WTC11 (cell line): ENCODE measurements around the gene ZNF236. TPM values are rescaled to one million over a fixed set of nuclear protein-coding genes. Genes with fewer than 3 reads are reported as not detected.

ENCODE experiments used
- ATAC-seq: fragments of 200-7000 bp; cut with Tn5 transposase; 2 replicates; pipeline ENCODE4 v1.10.0; 2021; ENCODE audit warnings: mild to moderate bottlenecking, moderate library complexity
- CTCF ChIA-PET: fragments of 300-600 bp; sonication (Branson Sonifier 250); formaldehyde crosslinking; loops from one replicate; lab custom pipeline; 2021; ENCODE audit warnings: antibody characterized with exemption; lab: Charles Lee
- POLR2A ChIA-PET: fragments of 350-600 bp; sonication (Branson Sonifier 250); formaldehyde crosslinking; loops from one replicate; lab custom pipeline; 2021; ENCODE audit warnings: antibody characterized with exemption; lab: Charles Lee
- DNase-seq: peaks from one replicate; pipeline ENCODE4 v3.0.0; 2021; ENCODE audit warnings: low spot score
- H3K27ac Mint-ChIP-seq: 2 replicates; pipeline ENCODE4 v1.8.0; 2021; ENCODE audit warnings: mixed read lengths
- H3K27me3 Mint-ChIP-seq: 2 replicates; pipeline ENCODE4 v1.8.0; 2021; ENCODE audit warnings: low read depth, mild to moderate bottlenecking, moderate library complexity, mixed read lengths
- H3K36me3 Mint-ChIP-seq: 2 replicates; pipeline ENCODE4 v1.8.0; 2021; ENCODE audit warnings: mixed read lengths
- H3K4me1 Mint-ChIP-seq: 2 replicates; pipeline ENCODE4 v1.8.0; 2022; ENCODE audit warnings: mixed read lengths
- H3K4me3 Mint-ChIP-seq: 2 replicates; pipeline ENCODE4 v1.8.0; 2021; ENCODE audit warnings: mild to moderate bottlenecking, moderate library complexity, mixed read lengths
- H3K9me3 Mint-ChIP-seq: 2 replicates; pipeline ENCODE4 v1.8.0; 2021; ENCODE audit warnings: mixed read lengths
- ARID4B ChIP-seq: sonication (generic); formaldehyde crosslinking; IDR thresholded peaks from 2 replicates; pipeline ENCODE4 v1.8.0; 2023; ENCODE audit warnings: missing genetic modification reagents, mild to moderate bottlenecking, borderline replicate concordance
- CTCF ChIP-seq: fragments of 200-600 bp; IDR thresholded peaks from 2 replicates; pipeline ENCODE4 v1.8.0; 2022; ENCODE audit warnings: antibody characterized with exemption
- EMX1 ChIP-seq: fragments of 250-450 bp; sonication (Bioruptor Pico); IDR thresholded peaks from 2 replicates; pipeline ENCODE4 v1.8.0; 2021; ENCODE audit warnings: mild to moderate bottlenecking
- ESRRA ChIP-seq: sonication (generic); formaldehyde crosslinking; IDR thresholded peaks from 2 replicates; pipeline ENCODE4 v1.8.1; 2022; ENCODE audit warnings: mild to moderate bottlenecking, missing genetic modification reagents, borderline replicate concordance
- FOXP1 ChIP-seq: sonication (generic); formaldehyde crosslinking; IDR thresholded peaks from 2 replicates; pipeline ENCODE4 v1.8.0; 2022; ENCODE audit warnings: missing genetic modification reagents, mild to moderate bottlenecking, moderate library complexity, borderline replicate concordance
- MXD4 ChIP-seq: fragments of 250-450 bp; sonication (Bioruptor Pico); IDR thresholded peaks from 2 replicates; pipeline ENCODE4 v1.8.0; 2021; ENCODE audit warnings: mild to moderate bottlenecking, moderate library complexity, borderline replicate concordance
- NR1H2 ChIP-seq: sonication (generic); formaldehyde crosslinking; IDR thresholded peaks from 2 replicates; pipeline ENCODE4 v1.9.0; 2021; ENCODE audit warnings: mild to moderate bottlenecking, moderate library complexity, missing genetic modification reagents
- NR2C2 ChIP-seq: sonication (generic); formaldehyde crosslinking; IDR thresholded peaks from 2 replicates; pipeline ENCODE4 v1.8.0; 2022; ENCODE audit warnings: mild to moderate bottlenecking, missing genetic modification reagents
- PREB ChIP-seq: sonication (generic); formaldehyde crosslinking; IDR thresholded peaks from 2 replicates; pipeline ENCODE4 v1.8.1; 2022; ENCODE audit warnings: mild to moderate bottlenecking, missing genetic modification reagents, moderate library complexity, borderline replicate concordance
- TCF7 ChIP-seq: sonication (generic); formaldehyde crosslinking; IDR thresholded peaks from 2 replicates; pipeline ENCODE4 v1.8.0; 2022; ENCODE audit warnings: mild to moderate bottlenecking, low read depth, missing genetic modification reagents, moderate library complexity
- ZNF138 ChIP-seq: sonication (generic); formaldehyde crosslinking; conservative IDR thresholded peaks from 2 replicates; pipeline ENCODE4 v1.8.1; 2022; ENCODE audit warnings: mild to moderate bottlenecking, moderate library complexity, missing genetic modification reagents
- ZNF263 ChIP-seq: sonication (generic); formaldehyde crosslinking; IDR thresholded peaks from 2 replicates; pipeline ENCODE4 v1.8.1; 2022; ENCODE audit warnings: low read depth, mild to moderate bottlenecking, moderate library complexity, missing genetic modification reagents
- ZNF532 ChIP-seq: fragments of 250-450 bp; sonication (Bioruptor Pico); IDR thresholded peaks from 2 replicates; pipeline ENCODE4 v1.9.0; 2021; ENCODE audit warnings: mild to moderate bottlenecking, borderline replicate concordance
- total RNA-seq: library from RNA; stranded (reverse); gene quantifications from 3 replicates; pipeline ENCODE4 v1.2.3, GENCODE V29; 2021

Gene ZNF236
- total RNA-seq, 1 experiment from 2014 or later: 19.9 TPM

GRCh38 chr18:76892832-76893231, 70.5 kb downstream of the ZNF236 start:
- Mint-ChIP-seq H3K36me3 (peaks cover 70% of the 10 kb centered on the region), H3K27ac (no peak overlapping the region)
- CTCF ChIA-PET: no interaction called here

GRCh38 chr18:76894566-76895346, 72.4 kb downstream of the ZNF236 start:
- POLR2A ChIA-PET: no interaction called here
- TF ChIP-seq ESRRA (no peak), ZNF138 (no peak), ARID4B (CRISPR knock-in tag) (no peak), ZNF532 (CRISPR knock-in tag) (no peak), ZNF263 (CRISPR knock-in tag) (no peak), NR1H2 (CRISPR knock-in tag) (no peak)
- peaks cover 17% of the 10 kb centered on the region for H3K9me3 Mint-ChIP-seq
- ATAC-seq: no peak
- CTCF ChIA-PET: interaction anchor here (0.8 kb wide), 1 partner anchor 29 kb away, joined by 3 read pairs; no protein-coding TSS in a partner anchor
- H3K27ac Mint-ChIP-seq: peak overlapping the region; percentile 57; the same call in 1 of the 2 replicates
- H3K4me3 Mint-ChIP-seq: no peak overlapping the region
- no peaks in the 10 kb centered on the region for H3K4me1 Mint-ChIP-seq
- no peaks in the 10 kb centered on the region for H3K27me3 Mint-ChIP-seq
- peaks cover 69% of the 10 kb centered on the region for H3K36me3 Mint-ChIP-seq
- DNase-seq: no peak

More at GRCh38 chr18:76892832-76893231, 70.5 kb downstream of the ZNF236 start:
- ATAC-seq (no peak), DNase-seq (no peak)
- POLR2A ChIA-PET: no interaction called here
- peaks cover 17% of the 10 kb centered on the region for H3K9me3 Mint-ChIP-seq
- no peaks in the 10 kb centered on the region for H3K27me3 Mint-ChIP-seq
- H3K4me1 Mint-ChIP-seq: no peaks in the 10 kb centered on the region
- H3K4me3 Mint-ChIP-seq: no peak overlapping the region
- TF ChIP-seq PREB: no peak
- no peak for TF ChIP-seq EMX1 (CRISPR knock-in tag)
- TF ChIP-seq TCF7 (CRISPR knock-in tag): no peak
- TF ChIP-seq NR2C2: no peak
- TF ChIP-seq FOXP1: no peak
- TF ChIP-seq MXD4: no peak
- no peak for TF ChIP-seq CTCF
- TF ChIP-seq, all 79 proteins: peak for 0
